A673 (cell line): Measurements from ENCODE around the gene SPINK1.

Source experiments
- EZH2 ChIP-seq: fragments of 200-600 bp; sonication (generic); IDR thresholded peaks from 2 replicates; pipeline ENCODE4 v1.6.1; 2017; ENCODE audit warnings: borderline replicate concordance, low read depth, mild to moderate bottlenecking, mixed read lengths, antibody characterized with exemption, low read length; ENCODE audit not compliant: poor library complexity, severe bottlenecking
- TF ChIP-seq, protein P1 (sequence below): fragments of 300-800, 200-600 bp; sonication (generic); conservative IDR thresholded peaks from 2 replicates; pipeline ENCODE4 v1.5.1; 2017; ENCODE audit warnings: low read depth, mild to moderate bottlenecking, antibody characterized with exemption, low read length, moderate library complexity, mixed read lengths

DNA sequence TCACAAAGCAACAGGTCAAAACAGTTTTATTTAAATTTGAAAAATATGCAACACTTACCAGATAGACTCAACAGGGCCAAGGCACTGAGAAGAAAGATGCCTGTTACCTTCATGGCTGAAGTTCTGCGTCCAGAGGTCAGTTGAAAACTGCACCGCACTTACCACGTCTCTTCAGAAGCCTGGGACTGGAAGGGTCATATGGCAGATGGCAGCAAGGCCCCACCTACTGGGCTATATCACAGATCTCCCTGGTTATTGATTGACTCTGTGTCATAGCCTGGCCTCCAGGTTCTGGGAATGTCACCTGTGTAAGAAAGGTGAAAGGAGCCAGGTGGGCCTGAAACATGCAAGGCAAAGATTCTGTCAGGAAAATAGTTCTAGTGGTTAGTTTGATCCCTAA, at the start of gene SPINK1:
- TF ChIP-seq, protein P1, sequence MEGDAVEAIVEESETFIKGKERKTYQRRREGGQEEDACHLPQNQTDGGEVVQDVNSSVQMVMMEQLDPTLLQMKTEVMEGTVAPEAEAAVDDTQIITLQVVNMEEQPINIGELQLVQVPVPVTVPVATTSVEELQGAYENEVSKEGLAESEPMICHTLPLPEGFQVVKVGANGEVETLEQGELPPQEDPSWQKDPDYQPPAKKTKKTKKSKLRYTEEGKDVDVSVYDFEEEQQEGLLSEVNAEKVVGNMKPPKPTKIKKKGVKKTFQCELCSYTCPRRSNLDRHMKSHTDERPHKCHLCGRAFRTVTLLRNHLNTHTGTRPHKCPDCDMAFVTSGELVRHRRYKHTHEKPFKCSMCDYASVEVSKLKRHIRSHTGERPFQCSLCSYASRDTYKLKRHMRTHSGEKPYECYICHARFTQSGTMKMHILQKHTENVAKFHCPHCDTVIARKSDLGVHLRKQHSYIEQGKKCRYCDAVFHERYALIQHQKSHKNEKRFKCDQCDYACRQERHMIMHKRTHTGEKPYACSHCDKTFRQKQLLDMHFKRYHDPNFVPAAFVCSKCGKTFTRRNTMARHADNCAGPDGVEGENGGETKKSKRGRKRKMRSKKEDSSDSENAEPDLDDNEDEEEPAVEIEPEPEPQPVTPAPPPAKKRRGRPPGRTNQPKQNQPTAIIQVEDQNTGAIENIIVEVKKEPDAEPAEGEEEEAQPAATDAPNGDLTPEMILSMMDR: no peak
- no peak for TF ChIP-seq EZH2
